ENCODE results near the gene ERP44. TPM values are rescaled to one million over a fixed set of nuclear protein-coding genes. Genes with fewer than 3 reads are reported as not detected.

The ERP44 gene
- total RNA-seq, 1 donor, result 19.4 TPM

DNA sequence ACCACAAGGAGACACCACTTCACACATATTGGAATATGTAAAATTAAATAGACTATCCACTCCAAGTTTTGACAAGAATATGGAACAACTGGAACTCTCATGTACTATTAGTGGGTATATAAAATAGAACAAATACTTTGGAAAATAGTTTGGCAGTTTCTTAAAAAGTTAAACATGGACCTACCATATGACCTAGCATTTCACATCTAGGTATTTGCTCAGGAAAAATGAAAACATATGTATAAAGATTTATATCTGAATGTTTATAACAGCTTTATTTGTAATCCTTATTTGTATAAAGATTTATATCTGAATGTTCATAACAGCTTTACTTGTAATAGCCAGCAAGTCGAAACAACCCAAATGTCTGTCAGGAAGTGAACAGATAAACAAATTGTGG, 49.2 kb downstream of the ERP44 start:
- H3K4me3 ChIP-seq (ENCODE audit: low read depth, low read length), result no peak overlapping the region
- DNase-seq (ENCODE audit: low read depth), result no peak
- TF ChIP-seq, protein P1, sequence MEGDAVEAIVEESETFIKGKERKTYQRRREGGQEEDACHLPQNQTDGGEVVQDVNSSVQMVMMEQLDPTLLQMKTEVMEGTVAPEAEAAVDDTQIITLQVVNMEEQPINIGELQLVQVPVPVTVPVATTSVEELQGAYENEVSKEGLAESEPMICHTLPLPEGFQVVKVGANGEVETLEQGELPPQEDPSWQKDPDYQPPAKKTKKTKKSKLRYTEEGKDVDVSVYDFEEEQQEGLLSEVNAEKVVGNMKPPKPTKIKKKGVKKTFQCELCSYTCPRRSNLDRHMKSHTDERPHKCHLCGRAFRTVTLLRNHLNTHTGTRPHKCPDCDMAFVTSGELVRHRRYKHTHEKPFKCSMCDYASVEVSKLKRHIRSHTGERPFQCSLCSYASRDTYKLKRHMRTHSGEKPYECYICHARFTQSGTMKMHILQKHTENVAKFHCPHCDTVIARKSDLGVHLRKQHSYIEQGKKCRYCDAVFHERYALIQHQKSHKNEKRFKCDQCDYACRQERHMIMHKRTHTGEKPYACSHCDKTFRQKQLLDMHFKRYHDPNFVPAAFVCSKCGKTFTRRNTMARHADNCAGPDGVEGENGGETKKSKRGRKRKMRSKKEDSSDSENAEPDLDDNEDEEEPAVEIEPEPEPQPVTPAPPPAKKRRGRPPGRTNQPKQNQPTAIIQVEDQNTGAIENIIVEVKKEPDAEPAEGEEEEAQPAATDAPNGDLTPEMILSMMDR (IDR thresholded peaks at IDR 0.05; ENCODE audit: insufficient read depth, low read length), result no peak

DNA sequence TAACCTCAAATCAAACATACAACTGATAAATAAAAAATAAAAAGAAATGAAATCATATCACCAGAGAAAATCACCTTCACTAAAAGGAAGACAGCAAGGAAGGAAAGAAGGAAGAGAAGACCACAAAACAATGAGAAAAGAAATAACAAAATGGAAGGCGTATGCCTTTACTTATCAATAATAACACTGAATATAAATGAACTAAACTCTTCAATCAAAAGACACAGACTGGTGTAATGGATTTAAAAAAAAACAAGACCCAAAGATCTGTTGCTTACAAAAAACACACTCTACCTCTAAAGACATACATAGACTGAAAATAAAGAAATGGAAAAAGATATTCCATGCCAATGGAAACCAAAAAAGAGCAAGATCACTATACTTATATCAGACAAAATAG, 60.3 kb downstream of the ERP44 start:
- TF ChIP-seq, protein P1 (IDR thresholded peaks at IDR 0.05; ENCODE audit: insufficient read depth, low read length), result no peak
- DNase-seq (ENCODE audit: low read depth), result no peak
- H3K4me3 ChIP-seq (ENCODE audit: low read depth, low read length), result no peak overlapping the region

DNA sequence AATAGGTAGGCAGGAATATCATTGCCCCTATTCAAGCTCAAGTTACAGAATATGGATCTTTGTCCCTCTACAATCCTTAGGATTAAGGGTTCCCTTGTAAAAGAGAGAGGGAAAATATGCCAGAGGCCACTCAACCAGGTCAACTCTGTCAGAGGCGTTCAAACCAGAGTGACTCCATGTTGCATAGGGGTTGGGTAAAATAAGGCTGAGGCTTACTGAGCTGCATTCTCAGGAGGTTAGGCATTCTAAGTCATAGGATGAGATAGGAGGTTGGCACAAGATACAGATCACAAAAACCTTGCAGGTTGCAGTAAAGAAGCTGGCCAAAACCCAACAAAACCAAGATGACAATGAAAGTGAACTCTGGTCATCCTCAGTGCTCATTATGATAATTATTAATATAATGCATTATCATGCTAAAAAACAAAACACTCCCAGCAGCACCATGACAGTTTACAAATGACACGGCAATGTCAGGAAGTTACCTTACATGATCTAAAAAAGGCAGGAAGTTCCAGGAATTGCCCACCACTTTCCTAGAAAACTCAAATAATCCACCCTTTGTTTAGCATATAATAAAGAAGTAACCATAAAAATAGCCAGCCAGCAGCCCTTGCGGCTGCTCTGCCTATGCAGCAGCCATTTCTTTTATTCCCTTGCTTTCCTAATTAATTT, 64.8 kb downstream of the ERP44 start:
- no peak overlapping the region for H3K4me3 ChIP-seq (ENCODE audit: low read depth, low read length)
- DNase-seq (ENCODE audit: low read depth), result no peak
- TF ChIP-seq, protein P1 (IDR thresholded peaks at IDR 0.05; ENCODE audit: insufficient read depth, low read length), result no peak

DNA sequence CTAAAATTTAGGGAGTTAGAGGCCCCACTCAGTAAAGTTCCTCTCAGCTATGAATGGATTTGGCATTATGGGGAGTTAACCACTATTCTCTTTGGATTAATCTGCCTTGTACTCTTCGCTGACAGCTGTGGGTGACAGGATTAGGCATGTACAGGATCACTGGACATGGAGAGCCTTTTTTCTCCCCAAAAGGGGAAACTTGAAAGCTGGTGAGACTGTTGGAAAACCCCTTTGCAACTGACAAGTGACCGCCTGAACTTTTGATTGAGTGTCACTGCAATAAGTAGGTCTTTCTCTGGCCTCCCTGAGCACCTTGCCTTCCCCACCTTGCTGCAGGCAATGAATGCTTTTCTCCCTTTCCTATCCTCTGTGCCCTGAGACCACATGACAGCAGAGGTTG, 68.3 kb downstream of the ERP44 start:
- no peak for DNase-seq (ENCODE audit: low read depth)
- TF ChIP-seq, protein P1 (IDR thresholded peaks at IDR 0.05; ENCODE audit: insufficient read depth, low read length), result no peak
- no peak overlapping the region for H3K4me3 ChIP-seq (ENCODE audit: low read depth, low read length)

DNA sequence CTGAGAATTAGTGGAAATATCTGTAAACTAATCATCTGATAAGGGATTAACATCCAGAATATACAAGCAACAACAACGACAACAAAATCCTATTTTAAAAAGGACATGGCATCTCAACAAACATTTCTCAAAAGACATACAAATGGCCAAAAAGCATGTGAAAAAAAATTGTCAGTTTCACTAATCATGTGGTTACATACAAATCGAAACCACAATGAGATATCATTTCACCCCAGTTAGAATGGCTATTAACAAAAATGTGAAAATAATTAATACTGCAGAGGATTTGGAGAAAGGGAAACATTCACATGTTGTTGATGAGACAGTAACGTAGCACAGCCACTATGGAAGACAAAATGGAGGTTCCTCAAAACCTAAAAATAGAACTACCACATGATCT, 69.5 kb downstream of the ERP44 start:
- TF ChIP-seq, protein P1 (IDR thresholded peaks at IDR 0.05; ENCODE audit: insufficient read depth, low read length), result no peak
- no peak for DNase-seq (ENCODE audit: low read depth)
- no peak overlapping the region for H3K4me3 ChIP-seq (ENCODE audit: low read depth, low read length)

DNA sequence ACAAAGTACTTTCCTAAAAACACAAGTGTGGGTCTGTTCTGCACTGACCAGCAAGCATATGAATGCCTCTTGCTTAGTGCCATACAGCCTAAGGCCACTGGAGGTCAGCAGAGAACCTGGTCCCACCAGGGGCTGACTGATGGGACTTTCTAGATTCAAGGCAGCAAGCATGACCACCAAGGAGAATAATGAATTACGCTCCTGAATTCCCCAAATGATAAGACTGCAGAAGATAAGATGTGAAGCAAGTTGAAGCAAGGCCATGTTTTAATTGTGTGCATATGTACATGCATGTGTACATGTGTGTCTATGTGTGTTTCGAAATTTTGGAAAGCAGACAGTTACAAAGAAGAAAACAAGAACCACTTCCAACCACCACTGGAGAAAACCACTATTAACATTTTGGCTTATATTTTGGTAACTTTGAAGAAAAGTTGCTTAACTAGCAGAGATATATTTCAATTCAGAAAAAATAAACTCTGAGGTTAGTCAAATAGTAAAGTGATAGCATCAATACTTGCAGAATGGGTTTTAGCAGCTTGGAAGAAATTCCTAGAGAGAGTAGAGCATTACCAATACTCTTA, 70.5 kb downstream of the ERP44 start:
- H3K4me3 ChIP-seq (ENCODE audit: low read depth, low read length), result no peak overlapping the region
- peak; percentile 82 for DNase-seq (ENCODE audit: low read depth)
- TF ChIP-seq, protein P1 (IDR thresholded peaks at IDR 0.05; ENCODE audit: insufficient read depth, low read length), result peak; percentile 99

Measured in fibroblast of the aortic adventitia (primary cell).